ENCODE data around the gene DTX2.
"Not testable (repeated sequence)": the region's sequence is repeated elsewhere in the genome, so short reads cannot be mapped to it uniquely, and the experiment has no call there.

DTX2 gene

DNA sequence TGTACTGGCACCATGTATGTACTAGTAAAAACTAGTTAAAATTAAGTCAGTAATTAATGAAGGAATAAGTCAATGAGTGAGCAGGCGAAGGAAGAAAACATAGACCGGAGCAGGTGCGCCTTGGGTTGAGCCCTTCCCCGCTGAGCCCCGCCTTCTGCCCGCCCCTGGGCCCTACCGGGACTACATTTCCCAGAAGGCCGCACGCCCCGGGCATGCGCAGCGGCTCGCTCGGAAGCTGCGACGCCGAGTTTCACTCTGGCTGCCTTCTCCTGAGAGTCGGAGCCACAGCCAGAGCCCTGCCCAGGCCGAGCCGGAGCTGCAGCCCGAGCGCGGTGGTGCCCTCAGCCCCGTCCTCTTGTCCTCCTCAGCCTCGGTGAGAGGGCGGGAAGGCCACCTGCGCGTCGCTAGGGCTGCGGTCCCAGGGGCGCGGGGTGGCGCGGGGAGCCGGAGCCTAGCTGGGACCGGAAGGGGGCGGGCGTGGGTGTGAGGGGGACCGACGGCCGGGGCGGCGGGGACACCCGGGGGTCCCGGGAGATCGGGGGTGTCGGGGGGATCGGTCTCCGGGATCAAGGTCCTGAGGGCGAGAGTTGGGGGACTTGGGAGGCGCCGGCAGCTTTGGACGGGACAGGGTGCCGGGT lies at the start of gene DTX2:
Gene DTX2 (plus strand): TSS at position 246 of the 638 bp plus-strand sequence. CDS start 18,801 bp downstream, outside the sequence.
- DNase-seq: not testable (repeated sequence)

DNA sequence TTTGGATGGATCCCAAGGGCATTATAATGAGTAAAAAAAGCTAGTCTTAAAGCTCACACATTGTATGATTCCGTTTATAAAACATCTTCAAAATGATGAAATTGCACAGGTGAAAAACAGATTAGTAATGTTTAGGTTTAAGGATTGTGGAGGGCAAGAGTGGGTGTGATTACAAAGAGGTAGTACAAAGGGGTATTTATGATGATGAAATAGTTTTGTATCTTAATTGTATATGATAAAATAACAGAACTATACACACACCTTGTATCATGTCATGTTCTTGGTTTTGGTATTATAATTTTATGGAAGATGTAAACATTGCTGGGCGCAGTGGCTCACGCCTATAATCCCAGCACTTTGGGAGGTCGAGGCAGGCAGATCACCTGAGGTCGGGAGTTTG lies 49.3 kb upstream of the DTX2 start:
- DNase-seq: no peak

DNA sequence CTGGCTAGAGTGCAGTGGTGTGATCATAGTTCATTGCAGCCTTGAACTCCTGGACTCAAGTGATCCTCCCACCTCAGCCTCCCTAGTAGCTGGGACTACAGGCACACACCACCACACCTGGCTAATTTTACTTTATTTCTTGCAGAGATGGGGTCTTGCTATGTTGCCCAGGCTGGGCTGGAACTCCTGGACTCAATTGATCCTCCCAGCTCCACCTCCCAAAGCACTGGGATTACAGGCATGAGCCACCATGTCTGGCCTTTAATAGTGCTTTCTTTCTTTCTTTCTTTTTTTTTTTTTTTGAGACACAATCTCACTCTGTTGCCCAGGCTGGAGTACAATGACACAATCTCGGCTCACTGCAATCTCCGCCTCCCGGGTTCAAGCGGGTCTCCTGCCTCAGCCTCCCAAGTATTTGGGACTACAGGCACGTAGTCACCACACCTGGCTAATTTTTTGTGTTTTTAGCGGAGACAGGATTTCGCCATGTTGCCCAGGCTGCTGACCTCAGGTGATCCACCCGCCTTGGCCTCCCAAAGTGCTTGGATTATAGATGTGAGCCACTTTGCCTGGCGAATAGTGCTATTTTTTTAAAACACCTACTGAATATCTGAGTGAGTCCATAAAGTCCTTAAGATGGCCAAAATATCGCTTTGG lies 43.7 kb upstream of the DTX2 start:
- not testable (repeated sequence) for DNase-seq

DNA sequence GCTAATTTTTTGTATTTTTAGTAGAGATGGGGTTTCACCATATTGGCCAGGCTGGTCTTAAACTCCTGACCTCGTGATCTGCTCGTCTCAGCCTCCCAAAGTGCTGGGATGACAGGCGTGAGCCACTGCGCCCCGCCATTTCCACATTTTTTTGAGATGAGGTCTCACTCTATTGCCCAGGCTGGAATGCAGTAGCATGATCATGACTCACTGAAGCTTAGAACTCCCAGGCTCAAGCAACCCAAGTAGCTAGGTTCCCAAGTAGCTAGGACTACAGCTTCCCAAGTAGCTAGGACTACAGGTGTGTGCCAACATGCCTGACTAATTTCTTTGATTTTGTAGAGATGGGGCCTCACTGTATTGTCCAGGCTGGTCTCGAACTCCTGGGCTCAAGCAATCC lies 40.4 kb upstream of the DTX2 start:
- not testable (repeated sequence) for DNase-seq

DNA sequence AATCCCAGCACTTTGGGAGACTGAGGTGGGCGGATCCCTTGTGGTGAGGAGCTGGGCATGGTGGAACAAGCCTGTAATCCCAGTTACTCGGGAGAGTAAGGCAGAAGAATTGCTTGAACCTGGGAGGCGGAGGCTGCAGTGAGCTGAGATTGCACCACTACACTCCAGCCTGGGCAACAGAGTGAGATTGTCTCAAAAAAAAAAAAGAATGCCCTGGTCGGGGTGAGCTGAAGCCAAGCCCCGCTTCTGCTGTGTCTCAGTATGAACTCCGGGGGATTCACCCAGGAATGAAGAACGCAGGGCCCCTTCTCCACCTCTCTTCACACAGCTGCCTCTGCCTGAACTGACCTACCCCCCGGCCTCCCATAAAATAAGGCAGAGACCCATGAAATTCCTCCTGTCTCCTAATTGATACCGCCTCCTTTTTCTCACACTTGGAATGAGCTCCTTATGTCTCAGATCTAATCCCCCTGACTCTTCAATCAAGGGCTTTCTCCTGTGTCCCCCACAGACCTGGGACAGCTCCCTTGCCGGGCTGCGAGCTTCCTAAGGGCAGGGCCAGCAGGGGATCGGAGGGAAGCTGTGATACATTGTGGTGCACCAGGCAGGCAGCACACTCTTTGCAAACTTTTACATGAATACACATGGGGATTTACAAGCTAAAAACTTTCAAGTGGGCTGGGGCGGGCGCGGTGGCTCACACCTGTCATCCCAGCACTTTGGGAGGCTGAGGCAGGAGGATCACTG lies 37.7 kb upstream of the DTX2 start:
- no peak for DNase-seq

DNA sequence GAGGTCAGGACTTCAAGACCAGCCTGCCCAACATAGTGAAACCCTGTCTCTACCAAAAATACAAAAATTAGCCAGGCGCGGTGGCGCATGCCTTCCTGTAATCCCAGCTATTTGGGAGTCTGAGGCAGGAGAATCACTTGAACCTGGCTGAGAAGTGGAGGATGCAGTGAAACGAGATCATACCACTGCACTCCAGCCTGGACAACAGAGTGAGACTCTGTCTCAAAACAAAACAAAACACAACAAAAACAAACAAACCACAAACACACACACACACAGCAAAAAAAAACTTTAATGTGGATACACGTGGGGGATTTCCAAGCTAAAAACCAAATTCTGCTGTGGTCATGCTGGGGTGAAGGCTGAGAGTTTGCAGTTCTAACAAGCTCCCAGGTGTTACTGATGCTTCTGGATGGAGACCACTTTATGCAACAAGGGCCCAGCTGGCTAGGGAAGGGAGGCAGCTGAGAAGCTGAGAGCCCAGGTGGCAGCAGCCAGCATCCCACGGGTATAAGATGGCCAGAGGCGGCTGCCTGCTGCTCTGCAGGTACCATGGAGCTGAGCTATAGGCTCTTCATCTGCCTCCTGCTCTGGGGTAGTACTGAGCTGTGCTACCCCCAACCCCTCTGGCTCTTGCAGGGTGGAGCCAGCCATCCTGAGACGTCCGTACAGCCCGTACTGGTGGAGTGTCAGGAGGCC lies 36.9 kb upstream of the DTX2 start, which contains the start of gene ZP3:
Gene ZP3 (plus strand): TSS at position 538 of the 699 bp plus-strand sequence. CDS start 15 bp downstream, at position 553.
- no peak for DNase-seq

DNA sequence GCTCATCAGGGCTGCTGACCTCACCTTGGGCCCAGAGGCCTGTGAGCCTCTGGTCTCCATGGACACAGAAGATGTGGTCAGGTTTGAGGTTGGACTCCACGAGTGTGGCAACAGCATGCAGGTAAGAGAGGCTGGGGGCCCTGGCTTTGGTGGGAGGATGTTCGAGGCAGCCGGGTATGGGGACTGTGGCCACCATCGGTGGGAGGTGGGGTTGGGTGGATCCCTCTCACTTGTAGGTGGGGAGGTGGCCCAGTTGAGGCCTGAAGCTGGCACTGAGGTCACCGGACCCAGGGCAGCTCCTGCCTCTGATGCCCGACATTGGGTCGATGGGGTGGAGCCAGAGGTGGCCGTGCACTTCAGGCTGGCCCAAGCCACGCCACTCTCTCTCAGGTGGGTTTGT lies 36.4 kb upstream of the DTX2 start:
- no peak for DNase-seq

DNA sequence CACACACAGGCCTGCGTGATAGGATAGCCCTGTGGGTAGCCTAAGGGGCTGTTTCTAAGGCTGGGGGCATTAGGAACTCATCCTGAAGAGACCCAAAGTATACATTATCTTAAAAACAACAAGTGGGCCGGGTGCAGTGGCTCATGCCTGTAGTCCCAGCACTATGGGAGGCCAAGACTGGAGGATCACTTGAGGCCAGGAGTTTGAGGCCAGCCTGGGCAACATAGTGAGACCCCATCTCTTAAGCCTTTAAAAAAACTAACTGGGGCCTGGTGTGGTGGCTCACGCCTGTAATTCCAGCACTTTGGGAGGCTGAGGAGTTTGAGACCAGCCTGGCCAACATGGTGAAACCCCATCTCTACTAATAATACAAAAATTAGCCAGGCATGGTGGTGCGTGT lies 36.0 kb upstream of the DTX2 start:
- not testable (repeated sequence) for DNase-seq

DNA sequence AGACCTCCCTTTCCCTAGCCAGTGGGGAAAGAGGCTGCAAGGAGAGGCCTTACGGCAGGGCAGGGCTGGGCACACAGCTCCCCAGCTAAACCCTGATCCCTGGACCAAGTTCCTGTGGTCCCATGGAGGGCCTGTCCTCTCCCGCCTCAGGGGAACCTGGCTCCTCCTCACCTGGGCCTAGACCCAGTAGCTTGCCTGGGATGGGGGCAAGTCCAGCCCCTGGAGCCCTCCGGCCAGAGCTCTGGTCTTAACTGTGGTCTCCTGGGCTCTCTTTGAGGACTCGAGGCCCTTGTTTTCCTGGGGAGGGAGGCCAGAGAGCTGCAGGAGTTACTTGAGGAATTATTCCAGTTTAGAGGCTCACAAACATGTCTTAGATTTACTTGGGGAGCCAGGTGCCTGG lies 35.3 kb upstream of the DTX2 start:
- no peak for DNase-seq

DNA sequence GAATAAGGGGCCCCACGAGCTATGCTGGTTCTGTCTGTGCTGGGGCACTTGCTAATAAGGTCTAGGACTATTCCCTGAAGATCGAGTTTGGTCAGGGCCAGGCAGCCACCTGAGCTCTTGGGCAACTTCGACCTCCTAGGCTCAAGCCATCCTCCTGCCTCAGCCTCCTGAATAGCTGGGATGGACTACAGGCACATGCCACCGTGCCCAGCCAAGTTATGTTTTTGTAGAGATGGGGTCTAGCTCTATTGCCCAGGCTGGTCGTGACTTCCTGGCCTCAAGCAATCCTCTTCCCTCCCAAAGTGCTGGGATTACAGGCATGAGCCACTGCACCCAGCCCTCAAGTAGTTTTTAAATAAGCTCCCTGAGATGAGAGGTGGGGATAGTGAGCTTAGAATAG lies 33.9 kb upstream of the DTX2 start:
- no peak for DNase-seq

DNA sequence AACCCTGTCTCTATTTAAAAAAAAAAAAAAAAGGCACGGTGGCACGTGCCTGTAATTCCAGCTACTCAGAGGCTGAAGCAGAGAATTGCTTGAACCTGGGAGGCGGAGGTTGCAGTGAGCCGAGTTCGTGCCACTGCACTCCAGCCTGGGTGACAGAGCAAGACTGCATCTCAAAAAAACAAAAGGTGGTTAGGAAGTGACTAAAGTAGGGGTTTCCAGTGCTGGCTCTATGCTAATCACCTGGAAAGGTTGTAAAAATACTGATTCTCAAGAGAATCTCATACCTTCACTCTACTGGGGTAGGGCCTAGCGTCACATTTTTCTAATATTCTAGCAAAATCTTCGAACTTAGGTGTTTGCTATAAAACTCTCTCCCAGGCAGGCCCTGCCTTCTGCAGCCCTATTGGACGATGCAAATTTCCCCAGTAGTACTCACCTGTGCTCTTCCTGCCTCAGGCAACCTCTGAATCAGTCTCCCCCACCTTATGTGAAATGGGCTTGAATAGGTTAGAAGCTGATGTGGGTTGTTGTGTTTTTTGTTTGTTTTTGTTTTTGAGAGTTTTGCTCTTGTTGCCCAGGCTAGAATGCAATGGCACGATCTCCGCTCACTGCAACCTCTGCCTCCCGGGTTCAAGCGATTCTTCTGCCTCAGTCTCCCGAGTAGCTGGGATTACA lies 33.2 kb upstream of the DTX2 start:
- no peak for DNase-seq

DNA sequence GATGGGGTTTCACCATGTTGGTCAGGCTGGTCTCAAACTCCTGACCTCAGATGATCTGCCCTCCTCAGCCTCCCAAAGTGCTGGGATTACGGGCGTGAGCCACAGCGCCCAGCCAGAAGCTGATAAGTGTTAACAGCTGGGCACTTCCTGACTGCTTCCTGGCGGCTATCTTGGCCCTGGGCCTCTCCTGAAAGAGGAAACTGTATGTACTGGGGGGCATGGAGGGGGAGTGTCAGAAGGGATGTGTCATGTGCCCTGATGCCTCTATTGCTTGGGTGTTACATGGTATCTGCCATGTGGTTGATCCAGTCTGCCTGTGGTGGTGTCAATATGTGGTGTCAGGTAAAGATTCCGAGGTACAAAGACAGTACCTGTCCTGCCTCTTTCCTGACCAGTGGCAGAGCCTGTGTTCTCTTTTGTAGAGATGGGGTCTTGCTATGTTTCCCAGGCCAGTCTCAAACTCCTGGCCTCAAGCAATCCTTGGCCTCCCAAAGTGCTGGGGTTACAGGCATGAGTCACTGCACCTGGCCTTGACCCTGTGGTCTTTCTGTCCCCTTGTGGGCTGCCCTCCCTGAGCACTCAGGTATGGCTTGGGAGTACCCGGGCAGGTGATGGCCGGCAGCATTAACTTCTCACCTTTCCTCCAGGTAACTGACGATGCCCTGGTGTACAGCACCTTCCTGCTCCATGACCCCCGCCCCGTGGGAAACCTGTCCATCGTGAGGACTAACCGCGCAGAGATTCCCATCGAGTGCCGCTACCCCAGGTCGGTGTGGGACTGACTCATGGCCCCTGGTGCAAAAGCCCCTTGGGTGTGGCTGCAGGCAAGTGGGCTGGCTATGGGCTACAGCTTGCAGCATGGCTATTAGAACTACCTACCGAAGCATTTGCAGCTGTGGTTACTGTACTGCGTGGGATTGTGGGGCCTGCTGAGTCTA lies 32.4 kb upstream of the DTX2 start:
- no peak for DNase-seq

DNA sequence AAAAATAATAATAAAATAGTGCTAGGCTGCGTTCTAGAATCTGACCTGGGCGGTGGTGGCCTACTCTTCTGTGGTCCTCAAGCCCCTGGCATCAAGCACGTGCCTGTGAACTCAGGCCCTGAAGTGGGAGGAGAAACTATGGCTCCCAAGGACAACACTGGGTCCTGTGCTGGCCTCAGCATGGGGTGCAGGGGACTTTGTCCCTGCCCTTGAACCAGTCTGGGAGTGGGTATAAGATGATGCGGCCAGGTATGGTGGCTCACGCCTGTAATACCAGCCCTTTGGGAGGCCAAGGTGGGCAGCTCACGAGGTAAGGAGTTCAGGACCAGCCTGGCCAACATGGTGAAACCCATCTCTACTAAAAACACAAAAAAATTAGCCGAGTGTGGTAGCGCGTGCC lies 31.3 kb upstream of the DTX2 start:
- DNase-seq: no peak

DNA sequence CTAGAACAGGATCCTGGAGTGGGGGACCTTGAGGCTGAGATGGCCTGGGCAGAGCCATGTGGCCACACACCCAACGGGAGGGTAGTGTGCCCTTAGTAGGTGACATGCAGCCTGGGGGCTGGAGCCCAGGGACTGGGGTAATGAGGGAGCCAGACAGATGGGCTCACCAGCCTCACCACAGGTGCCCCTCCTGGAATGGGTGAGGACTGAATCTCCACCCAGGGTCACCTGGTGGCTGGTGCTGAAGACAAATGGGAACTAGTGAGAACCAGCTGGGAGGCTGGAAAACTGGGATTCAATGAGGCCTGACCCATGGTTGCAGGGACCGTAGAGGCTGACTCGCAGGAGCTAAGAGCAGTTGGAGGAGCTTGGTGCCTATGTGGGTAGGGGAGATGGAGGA lies 30.7 kb upstream of the DTX2 start:
- DNase-seq: no peak

DNA sequence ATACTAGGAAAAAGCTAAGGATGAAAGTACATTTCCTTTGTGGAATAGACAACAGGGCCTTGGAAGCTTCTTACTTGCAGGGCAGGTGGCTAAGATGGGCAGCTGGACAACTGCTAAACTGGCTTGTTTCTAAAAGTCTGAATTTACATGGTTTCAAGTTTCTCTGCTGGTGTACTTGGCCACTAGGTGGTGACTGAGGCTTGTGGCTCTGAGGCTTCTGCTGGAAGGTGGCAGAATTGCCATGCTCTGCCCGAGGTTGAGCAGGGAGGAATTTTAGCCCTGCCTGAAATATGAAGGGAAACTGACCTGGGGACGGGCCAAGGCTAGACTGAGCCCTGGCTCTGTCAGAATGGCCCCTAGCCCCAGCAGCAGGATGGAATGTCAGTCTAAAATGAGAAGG lies 23.6 kb upstream of the DTX2 start:
- peak in 1 of 2 experiments; percentile 30 for DNase-seq

DNA sequence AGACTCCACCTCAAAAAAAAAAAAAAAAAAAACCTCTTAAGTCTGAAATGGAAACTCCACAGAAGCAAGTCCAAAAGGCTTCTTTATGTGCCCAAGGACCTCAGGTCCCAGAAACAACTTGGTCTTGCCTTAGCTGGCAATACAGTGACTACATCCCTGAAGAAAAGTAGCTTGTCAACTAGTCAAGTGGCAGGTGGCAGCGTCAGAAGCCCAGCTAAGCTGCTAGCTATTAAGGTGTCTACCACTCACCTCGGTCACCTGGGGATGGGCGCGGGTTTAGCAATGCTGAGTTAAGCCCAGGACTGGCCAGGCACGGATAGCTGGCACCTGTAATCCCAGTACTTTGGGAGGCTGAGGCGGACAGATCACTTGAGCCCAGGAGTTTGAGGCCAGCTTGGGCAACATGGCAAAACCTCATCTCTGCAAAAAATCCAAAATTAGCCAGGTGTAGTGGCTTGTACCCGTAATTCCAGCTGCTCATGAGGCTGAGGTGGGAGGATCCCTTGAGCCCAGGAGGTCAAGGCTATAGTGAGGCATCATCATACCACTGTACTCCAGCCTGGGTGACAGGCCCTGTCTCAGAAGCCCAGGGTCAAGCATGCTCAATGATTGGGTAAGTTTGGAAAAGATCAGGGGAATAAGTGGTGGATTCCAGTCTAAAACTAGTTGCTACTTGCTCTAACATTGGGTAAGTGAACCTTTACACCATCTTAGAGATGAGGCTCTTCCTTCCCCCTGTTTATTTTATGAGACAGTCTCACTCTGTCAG lies 22.2 kb upstream of the DTX2 start:
- not testable (repeated sequence) for DNase-seq

DNA sequence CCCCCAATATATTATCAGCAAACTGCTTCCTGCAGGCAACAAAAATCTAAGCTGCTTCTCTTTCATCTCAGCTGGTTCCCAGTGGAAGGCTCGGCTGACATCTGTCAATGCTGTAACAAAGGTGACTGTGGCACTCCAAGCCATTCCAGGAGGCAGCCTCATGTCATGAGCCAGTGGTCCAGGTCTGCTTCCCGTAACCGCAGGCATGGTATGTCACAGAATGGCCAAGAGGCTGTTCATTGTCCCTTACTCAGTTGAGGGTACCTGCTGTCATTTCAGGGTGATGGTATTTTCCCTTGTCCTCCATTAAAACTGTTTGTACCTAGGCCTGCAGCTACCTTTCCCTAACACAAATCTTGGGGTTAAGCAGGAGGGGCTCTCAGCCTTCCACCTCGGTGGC lies 21.1 kb upstream of the DTX2 start:
- DNase-seq: not testable (repeated sequence)

DNA sequence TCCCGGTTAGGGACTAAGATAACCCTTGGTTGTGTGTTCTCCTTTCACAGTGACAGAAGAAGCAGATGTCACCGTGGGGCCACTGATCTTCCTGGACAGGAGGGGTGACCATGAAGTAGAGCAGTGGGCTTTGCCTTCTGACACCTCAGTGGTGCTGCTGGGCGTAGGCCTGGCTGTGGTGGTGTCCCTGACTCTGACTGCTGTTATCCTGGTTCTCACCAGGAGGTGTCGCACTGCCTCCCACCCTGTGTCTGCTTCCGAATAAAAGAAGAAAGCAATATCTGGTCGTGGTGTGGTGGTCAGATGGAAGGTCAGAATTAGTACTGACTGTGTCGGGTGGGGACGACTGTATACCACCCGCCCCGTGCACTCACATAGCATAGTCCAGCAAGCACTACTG lies 19.7 kb upstream of the DTX2 start:
- DNase-seq: not testable (repeated sequence)

DNA sequence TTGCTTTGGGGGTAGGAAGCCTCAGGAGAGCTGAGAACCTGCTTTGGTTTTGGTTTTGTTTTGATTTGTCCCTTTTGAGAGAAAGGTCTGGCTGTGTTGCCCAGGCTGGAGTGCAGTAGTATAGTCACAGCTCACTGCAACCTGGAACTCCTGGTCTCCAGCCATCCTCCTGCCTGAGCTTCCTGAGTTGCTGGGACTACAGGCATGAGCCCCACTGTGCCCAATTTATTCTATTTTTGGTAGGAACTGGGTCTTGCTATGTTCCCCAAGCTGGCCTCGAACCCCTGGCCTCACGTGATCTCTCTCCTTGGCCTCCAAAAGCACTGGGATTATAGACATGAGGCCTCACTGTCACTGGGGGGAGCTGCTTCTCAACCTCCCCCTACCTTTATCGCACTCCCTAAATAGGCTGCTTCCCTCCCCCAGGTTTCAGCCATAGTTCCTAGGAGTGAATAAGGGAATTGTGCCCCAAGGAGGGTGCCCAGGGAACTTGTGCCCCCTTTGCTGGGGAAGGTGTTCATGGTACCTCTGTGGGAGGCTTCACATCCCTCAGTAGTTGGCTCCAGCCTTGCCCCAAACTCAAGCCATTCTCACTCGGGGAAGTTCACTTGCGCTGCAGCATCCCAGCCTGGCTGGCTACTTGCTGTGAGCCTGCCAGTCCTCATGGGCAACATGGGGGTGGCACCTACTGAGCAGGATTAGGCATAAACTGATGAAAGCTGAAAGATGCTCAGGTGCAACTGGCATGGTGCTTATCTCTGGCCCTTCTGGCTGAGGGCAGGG lies 18.7 kb upstream of the DTX2 start:
- DNase-seq: not testable (repeated sequence)

DNA sequence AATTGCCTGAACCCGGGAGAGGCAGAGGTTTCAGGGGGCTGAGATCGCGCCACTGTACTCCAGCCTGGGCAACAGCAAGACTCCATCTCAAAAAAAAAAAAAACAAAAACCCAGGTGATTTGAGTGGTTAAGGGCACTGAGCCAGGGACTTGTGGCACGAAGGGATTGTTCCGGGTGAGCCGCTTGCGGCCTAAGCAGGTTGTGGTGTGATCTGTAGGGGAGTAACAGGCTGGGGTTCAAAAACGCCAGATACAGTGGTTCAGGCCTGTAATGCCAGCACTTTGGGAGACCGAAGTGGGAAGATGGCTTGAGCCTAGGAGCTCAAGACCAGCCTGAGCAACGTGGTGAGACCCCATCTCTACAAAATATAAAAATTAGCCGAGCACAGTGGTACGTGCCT lies 17.7 kb upstream of the DTX2 start:
- DNase-seq: not testable (repeated sequence)

Data from NCI-H187 (cell line).